Measurements from ENCODE around the gene TBC1D19. TPM values are rescaled to one million over a fixed set of nuclear protein-coding genes. Genes with fewer than 3 reads are reported as not detected.

Gene TBC1D19
- total RNA-seq, 2 experiments from 2014 or later: 4.3 to 5.0 TPM

DNA sequence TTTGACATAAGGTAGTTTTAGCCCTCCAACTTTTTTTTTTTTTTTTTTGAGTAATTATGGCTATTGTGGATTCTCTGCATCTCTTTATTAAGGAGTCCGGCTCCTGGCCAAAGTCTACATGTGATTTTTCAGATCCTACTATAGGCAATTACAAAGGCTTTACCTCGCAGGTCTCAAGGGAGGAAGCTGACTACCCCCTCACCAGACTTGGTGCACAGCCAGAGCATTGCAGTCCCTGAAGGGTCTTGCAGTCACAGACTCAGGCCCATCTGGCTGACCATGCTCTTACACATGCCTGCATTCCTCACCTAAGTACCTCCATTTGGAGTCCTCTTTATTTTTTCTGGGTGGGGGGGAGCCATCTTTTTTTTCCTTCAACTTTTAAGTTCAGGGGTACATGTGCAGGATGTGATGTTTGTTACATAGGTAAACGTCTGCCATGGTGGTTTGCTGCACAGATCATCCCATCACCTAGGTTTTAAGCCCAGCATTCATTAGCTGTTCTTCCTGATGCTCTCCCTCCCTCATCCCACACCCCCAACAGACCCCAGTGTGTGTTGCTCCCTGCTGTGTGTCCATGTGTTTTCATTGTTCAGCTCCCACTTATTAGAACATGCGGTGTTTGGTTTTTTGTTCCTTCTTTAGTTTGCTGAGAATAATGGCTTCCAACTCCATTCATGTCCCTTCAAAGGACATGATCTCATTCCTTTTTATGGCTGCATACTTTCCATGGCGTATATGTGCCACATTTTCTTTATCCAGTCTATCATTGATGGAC, 188.4 kb downstream of the TBC1D19 start:
- H3K36me3 Mint-ChIP-seq: peaks cover 8% of the 10 kb centered on the region
- H3K9me3 Mint-ChIP-seq: peaks cover 4% of the 10 kb centered on the region
- DNase-seq: no peak
- POLR2A ChIA-PET: no interaction called here
- no peak overlapping the region for H3K4me3 Mint-ChIP-seq
- H3K4me1 Mint-ChIP-seq (ENCODE audit: low read depth): no peaks in the 10 kb centered on the region
- CTCF ChIA-PET: no interaction called here
- intact Hi-C loops (cut with micrococcal nuclease): no loop called here
- no peaks in the 10 kb centered on the region for H3K27me3 Mint-ChIP-seq
- no peak overlapping the region for H3K27ac Mint-ChIP-seq

GRCh38 chr4:26779224-26779623, 195.3 kb downstream of the TBC1D19 start:
- no peak overlapping the region for H3K27ac Mint-ChIP-seq
- no peaks in the 10 kb centered on the region for H3K4me1 Mint-ChIP-seq (ENCODE audit: low read depth)
- no peaks in the 10 kb centered on the region for H3K9me3 Mint-ChIP-seq
- POLR2A ChIA-PET: no interaction called here
- intact Hi-C loops (cut with micrococcal nuclease): no loop called here
- H3K4me3 Mint-ChIP-seq: no peak overlapping the region
- DNase-seq: no peak
- H3K36me3 Mint-ChIP-seq: peaks cover 3% of the 10 kb centered on the region
- CTCF ChIA-PET: no interaction called here
- H3K27me3 Mint-ChIP-seq: no peaks in the 10 kb centered on the region

DNA sequence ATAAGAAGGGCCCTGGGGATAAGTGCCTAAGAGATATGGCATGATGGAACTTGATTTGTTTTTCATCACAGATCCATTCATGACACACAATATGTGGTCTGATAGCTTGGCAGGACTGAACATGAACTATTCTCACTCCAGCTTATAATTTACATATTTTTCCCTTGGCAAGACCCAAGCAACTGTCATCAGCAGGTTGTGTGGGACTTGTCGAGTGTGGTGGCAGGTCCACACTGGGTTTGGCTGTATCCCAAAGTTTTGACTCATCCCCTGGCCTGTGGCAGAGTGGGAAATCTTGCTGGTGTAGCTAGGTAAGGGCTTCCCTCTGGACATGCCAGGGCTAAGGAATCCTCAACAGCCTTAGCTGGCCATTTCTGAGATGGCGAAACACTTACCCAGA, 195.8 kb downstream of the TBC1D19 start:
- intact Hi-C loops (cut with micrococcal nuclease): no loop called here
- POLR2A ChIA-PET: no interaction called here
- no peak for DNase-seq
- Mint-ChIP-seq H3K27ac (no peak overlapping the region), H3K4me1 (ENCODE audit: low read depth) (no peaks in the 10 kb centered on the region), H3K9me3 (no peaks in the 10 kb centered on the region), H3K36me3 (peaks cover 3% of the 10 kb centered on the region), H3K27me3 (no peaks in the 10 kb centered on the region), H3K4me3 (no peak overlapping the region)
- CTCF ChIA-PET: no interaction called here

DNA sequence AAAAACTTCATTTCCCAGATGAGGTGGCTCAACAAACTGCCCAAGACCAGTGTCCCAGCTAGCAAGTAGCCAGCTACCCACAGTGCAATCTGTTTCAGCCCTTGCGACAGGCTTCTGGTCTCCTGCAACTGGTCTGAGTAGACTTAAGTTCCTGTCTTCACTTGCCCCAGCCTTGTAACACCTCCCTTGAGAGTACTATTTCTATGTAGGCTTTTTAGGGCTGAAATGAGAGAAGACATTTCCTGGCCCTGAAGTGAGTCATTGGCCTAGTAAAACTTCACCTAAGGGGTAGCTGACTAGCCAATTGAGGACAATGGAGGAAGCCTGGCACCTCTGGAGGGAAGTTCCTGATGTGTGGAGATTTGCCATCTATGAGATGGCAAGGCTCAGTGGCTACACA, 196.7 kb downstream of the TBC1D19 start:
- no peak overlapping the region for H3K27ac Mint-ChIP-seq
- ChIA-PET POLR2A (no interaction called here), CTCF (no interaction called here)
- H3K4me1 Mint-ChIP-seq (ENCODE audit: low read depth): no peaks in the 10 kb centered on the region
- no peaks in the 10 kb centered on the region for H3K27me3 Mint-ChIP-seq
- no peak for DNase-seq
- no peaks in the 10 kb centered on the region for H3K9me3 Mint-ChIP-seq
- intact Hi-C loops (cut with micrococcal nuclease): no loop called here
- H3K36me3 Mint-ChIP-seq: peaks cover 3% of the 10 kb centered on the region
- no peak overlapping the region for H3K4me3 Mint-ChIP-seq

DNA sequence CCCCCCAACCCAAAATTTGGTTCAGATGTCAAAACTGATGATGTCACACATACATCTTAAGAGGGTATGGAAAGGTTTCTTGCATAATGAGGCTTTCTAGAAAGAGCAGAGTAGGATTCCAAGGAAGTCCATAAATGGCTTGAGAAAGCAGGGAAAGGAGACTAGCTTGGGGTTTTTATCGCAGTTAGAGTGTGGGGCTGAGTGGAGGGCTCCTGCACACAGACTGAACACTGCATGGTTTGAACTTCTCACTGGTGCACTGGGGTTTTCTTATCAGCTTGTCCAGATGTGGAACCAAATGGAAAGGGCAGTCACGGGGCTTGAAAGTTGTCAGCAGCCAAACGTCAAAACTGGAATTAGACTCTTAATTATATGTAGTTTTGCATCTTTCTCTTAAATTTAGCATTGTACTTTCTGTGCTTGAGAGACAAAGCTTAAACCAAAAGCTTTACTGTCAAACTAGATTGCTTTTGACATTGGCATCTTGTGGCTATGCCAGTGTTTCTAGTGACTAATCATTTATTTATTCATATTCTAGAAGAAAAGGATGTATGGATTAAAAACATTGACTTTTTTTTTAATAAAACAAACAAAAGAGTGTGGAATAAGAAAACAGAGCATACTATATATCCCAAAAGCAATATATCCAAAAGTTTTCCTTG, 198.4 kb downstream of the TBC1D19 start:
- intact Hi-C loops (cut with micrococcal nuclease): no loop called here
- DNase-seq: no peak
- Mint-ChIP-seq H3K4me1 (ENCODE audit: low read depth) (no peaks in the 10 kb centered on the region), H3K36me3 (peaks cover 2% of the 10 kb centered on the region), H3K4me3 (no peak overlapping the region), H3K27ac (no peak overlapping the region), H3K9me3 (no peaks in the 10 kb centered on the region), H3K27me3 (no peaks in the 10 kb centered on the region)
- POLR2A ChIA-PET: interaction anchor here (0.6 kb wide), 1 partner anchor 56 kb away, joined by 3 read pairs; no protein-coding TSS in a partner anchor
- CTCF ChIA-PET: no interaction called here

DNA sequence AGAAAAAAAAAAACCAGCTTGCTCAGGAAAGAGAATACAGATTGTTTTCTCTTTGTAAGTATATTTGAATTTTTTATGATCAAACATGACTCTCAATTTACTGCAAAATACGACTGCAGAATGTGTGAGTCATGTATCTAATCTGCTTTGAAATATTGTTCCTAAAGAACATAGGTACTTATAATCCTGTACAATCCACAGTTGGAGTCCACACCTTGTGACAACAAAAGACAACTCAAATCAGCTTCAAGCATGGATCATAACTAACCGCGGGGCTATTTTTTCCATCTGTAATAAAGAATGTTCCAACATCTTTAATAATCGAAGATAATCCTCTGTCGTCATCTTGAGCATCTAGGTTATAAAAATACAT, 198.9 kb downstream of the TBC1D19 start:
- peaks cover 5% of the 10 kb centered on the region for H3K4me1 Mint-ChIP-seq (ENCODE audit: low read depth)
- H3K27ac Mint-ChIP-seq: no peak overlapping the region
- H3K27me3 Mint-ChIP-seq: no peaks in the 10 kb centered on the region
- no peaks in the 10 kb centered on the region for H3K9me3 Mint-ChIP-seq
- H3K4me3 Mint-ChIP-seq: no peak overlapping the region
- ChIA-PET CTCF (no interaction called here), POLR2A (interaction anchor here (0.6 kb wide), 1 partner anchor 55 kb away, joined by 3 read pairs; no protein-coding TSS in a partner anchor)
- no peak for DNase-seq
- intact Hi-C loops (cut with micrococcal nuclease): no loop called here
- H3K36me3 Mint-ChIP-seq: peaks cover 2% of the 10 kb centered on the region

DNA sequence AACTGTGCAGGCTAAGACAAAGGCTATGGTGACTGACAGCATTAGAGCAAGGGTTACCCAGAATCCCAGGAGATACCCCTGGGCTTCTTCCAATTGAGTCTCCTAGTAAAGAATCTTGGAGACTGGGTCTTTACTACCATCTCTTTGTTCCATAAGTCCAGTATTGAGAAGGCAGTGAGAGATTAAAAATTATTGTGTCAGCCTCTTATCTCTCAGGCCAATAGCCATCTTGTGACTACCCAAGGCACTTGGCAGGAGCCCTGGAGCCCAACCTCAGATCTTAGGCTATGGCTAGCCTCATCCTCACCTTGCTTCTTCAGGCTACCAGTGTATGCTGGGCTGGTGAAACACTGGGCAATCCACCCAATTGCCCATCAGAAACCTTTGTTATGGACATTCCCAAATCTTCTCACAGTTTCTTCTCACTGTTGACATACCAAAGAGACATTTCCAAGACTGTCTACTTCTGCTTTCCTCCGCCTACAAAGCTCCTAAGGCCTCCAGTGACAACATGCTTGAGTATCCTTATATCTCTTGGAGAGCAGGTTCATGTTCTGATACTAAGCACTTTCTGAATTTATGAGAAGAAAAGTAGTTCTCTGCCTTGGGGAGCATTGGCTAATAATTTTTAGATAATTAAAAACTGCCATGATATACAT, 200.5 kb downstream of the TBC1D19 start:
- peaks cover 3% of the 10 kb centered on the region for H3K36me3 Mint-ChIP-seq
- intact Hi-C loops (cut with micrococcal nuclease): no loop called here
- CTCF ChIA-PET: no interaction called here
- no peaks in the 10 kb centered on the region for H3K27me3 Mint-ChIP-seq
- peaks cover 14% of the 10 kb centered on the region for H3K4me1 Mint-ChIP-seq (ENCODE audit: low read depth)
- H3K27ac Mint-ChIP-seq: no peak overlapping the region
- H3K9me3 Mint-ChIP-seq: no peaks in the 10 kb centered on the region
- POLR2A ChIA-PET: no interaction called here
- H3K4me3 Mint-ChIP-seq: no peak overlapping the region
- no peak for DNase-seq

DNA sequence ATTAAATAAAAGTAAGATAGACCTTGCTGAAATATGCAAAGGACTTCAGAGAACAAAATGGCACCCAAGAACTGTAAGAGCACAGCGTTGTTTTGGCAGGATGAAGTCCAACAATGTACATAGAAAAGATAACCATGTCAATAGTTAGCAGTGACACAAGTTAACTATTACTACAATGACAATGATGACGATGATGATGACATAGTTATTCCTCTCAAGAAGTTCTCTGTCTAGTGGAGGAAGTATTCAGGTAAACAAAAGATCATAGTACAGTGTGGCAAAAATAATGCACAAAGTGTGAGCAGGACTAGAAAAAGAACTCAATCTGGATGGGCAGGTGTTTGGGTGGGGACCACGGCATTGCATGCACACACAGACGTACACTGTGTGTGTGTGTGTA, 201.4 kb downstream of the TBC1D19 start:
- intact Hi-C loops (cut with micrococcal nuclease): no loop called here
- Mint-ChIP-seq H3K4me3 (no peak overlapping the region), H3K4me1 (ENCODE audit: low read depth) (peaks cover 14% of the 10 kb centered on the region), H3K27ac (no peak overlapping the region), H3K27me3 (no peaks in the 10 kb centered on the region), H3K9me3 (no peaks in the 10 kb centered on the region), H3K36me3 (peaks cover 6% of the 10 kb centered on the region)
- ChIA-PET POLR2A (no interaction called here), CTCF (no interaction called here)
- DNase-seq: no peak

DNA sequence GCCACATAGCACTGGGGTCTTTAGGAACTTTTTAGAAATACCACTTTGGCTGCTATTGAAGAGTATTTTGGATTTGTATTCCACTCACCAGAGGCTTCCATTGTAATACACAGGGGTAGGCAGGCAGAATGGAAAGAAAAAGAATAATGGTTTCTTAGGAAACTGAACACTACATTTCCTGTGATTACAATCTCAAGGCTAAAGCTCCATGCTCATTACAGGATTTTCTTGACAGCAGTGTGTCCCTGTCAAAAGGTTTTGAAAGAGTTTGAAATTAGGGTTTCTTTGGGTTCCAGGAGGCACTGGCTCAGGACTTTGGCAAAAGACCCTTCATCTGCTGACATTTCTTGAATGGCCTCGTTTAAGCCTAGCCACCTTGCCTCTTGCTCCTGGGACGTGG, 201.9 kb downstream of the TBC1D19 start:
- peaks cover 14% of the 10 kb centered on the region for H3K4me1 Mint-ChIP-seq (ENCODE audit: low read depth)
- H3K27me3 Mint-ChIP-seq: no peaks in the 10 kb centered on the region
- no peak overlapping the region for H3K27ac Mint-ChIP-seq
- POLR2A ChIA-PET: no interaction called here
- intact Hi-C loops (cut with micrococcal nuclease): no loop called here
- H3K36me3 Mint-ChIP-seq: peaks cover 6% of the 10 kb centered on the region
- no peak overlapping the region for H3K4me3 Mint-ChIP-seq
- no peak for DNase-seq
- CTCF ChIA-PET: no interaction called here
- H3K9me3 Mint-ChIP-seq: no peaks in the 10 kb centered on the region

GRCh38 chr4:26786916-26787315, 203.0 kb downstream of the TBC1D19 start:
- no peak for DNase-seq
- CTCF ChIA-PET: no interaction called here
- H3K9me3 Mint-ChIP-seq: no peaks in the 10 kb centered on the region
- peaks cover 14% of the 10 kb centered on the region for H3K4me1 Mint-ChIP-seq (ENCODE audit: low read depth)
- peaks cover 6% of the 10 kb centered on the region for H3K36me3 Mint-ChIP-seq
- no peaks in the 10 kb centered on the region for H3K27me3 Mint-ChIP-seq
- no peak overlapping the region for H3K27ac Mint-ChIP-seq
- intact Hi-C loops (cut with micrococcal nuclease): no loop called here
- no peak overlapping the region for H3K4me3 Mint-ChIP-seq
- POLR2A ChIA-PET: no interaction called here

- Mint-ChIP-seq H3K4me1 (ENCODE audit: low read depth) (peaks cover 14% of the 10 kb centered on the region), H3K36me3 (peaks cover 6% of the 10 kb centered on the region), H3K27ac (no peak overlapping the region), H3K9me3 (no peaks in the 10 kb centered on the region), H3K4me3 (no peak overlapping the region), H3K27me3 (no peaks in the 10 kb centered on the region)
- intact Hi-C loops (cut with micrococcal nuclease): loop anchor here (1.0 kb wide), 1 partner anchor 223 kb away; no protein-coding TSS in a partner anchor
- POLR2A ChIA-PET: no interaction called here
- DNase-seq: peak; percentile 59
- CTCF ChIA-PET: no interaction called here
Measured at GRCh38 chr4:26787461-26788340, 203.8 kb downstream of the TBC1D19 start.

GRCh38 chr4:26788341-26788733, 204.5 kb downstream of the TBC1D19 start:
- no peak overlapping the region for H3K27ac Mint-ChIP-seq
- H3K4me3 Mint-ChIP-seq: no peak overlapping the region
- intact Hi-C loops (cut with micrococcal nuclease): loop anchor here (1.0 kb wide), 1 partner anchor 222 kb away; no protein-coding TSS in a partner anchor
- ChIA-PET CTCF (no interaction called here), POLR2A (no interaction called here)
- DNase-seq: no peak
- H3K4me1 Mint-ChIP-seq (ENCODE audit: low read depth): peaks cover 14% of the 10 kb centered on the region
- H3K9me3 Mint-ChIP-seq: no peaks in the 10 kb centered on the region
- H3K36me3 Mint-ChIP-seq: peaks cover 5% of the 10 kb centered on the region
- no peaks in the 10 kb centered on the region for H3K27me3 Mint-ChIP-seq

All from activated CD4-positive, alpha-beta memory T cell treated with anti-CD3 and anti-CD28 coated beads for 36 hours (primary cell).